IPS DF 6.9 (cell line): ENCODE measurements around the gene ABCB1.

Source experiments
- DNase-seq: peaks from one replicate; pipeline ENCODE4 v3.0.0-alpha.2; 2013; ENCODE audit warnings: low read depth, low spot score
- H3K27ac ChIP-seq: one replicate; pipeline ENCODE4 v1.5.1; 2013; ENCODE audit warnings: low read length, control low read depth
- H3K27me3 ChIP-seq: 2 replicates; pipeline ENCODE4 v1.6.1; 2013; ENCODE audit warnings: mild to moderate bottlenecking, low read length; ENCODE audit not compliant: control insufficient read depth, insufficient read depth
- H3K36me3 ChIP-seq: 2 replicates; pipeline ENCODE4 v1.6.1; 2013; ENCODE audit warnings: low read length; ENCODE audit not compliant: control insufficient read depth, insufficient read depth
- H3K4me1 ChIP-seq: 2 replicates; pipeline ENCODE4 v1.6.1; 2013; ENCODE audit warnings: low read length; ENCODE audit not compliant: control insufficient read depth, insufficient read depth
- H3K4me3 ChIP-seq: 2 replicates; pipeline ENCODE4 v1.5.1; 2013; ENCODE audit warnings: mild to moderate bottlenecking, low read length
- H3K9me3 ChIP-seq: 2 replicates; pipeline ENCODE4 v1.6.1; 2013; ENCODE audit warnings: low read length, inconsistent platforms; ENCODE audit not compliant: control insufficient read depth, insufficient read depth
- WGBS: extraction: QIAGEN DNeasy Blood & Tissue Kit; methylation state at CpG from one replicate; pipeline ENCODE4 v1.1.7; 2013; ENCODE audit warnings: mixed read lengths, missing lambda C conversion rate; ENCODE audit not compliant: insufficient read length, insufficient coverage; 5-methylcytosine and 5-hydroxymethylcytosine counted together

The ABCB1 gene

DNA sequence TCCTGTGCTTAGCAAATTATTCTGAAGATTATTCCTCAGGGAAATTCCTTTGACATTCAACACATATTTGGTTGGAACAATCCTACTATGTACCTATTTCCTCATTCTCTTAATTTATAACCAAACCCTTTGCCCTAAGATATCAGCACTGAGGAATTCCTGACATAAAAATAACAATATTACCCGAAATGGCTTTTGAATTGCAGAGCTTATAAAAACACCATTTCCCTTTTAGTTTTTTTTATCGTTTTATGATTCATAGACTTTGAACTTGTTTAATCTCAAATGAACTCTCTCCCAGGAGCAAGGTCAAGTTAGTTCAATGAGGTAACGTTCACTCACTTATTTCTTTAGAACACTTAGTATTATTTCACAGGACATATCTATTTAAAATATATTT, 7.7 kb upstream of the ABCB1 start:
- Histone ChIP-seq H3K27me3 (no peaks in the 10 kb centered on the region), H3K4me1 (no peaks in the 10 kb centered on the region), H3K4me3 (no peak overlapping the region), H3K36me3 (no peaks in the 10 kb centered on the region), H3K27ac (no peak overlapping the region), H3K9me3 (no peaks in the 10 kb centered on the region)
- no peak for DNase-seq
- no CpG with 5 or more reads among the region's 3 CpGs for WGBS

DNA sequence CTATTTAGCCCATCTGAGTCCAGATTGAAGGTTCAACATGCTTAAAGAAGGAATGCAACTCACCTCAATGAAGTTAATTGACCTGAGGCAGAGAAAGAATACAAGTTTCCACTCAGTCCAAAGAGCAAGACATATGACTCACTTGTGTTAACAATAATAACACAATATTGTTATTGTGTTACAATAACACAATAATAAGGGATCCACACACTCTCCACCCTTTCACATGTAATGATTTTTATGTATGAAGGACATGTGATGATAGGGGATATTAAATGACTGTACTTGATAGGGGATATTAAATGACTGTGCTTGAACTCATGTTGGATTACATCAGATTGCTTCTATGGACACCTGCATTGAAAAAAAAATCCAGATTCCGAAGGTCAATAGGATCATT, 3.6 kb upstream of the ABCB1 start:
- Histone ChIP-seq H3K9me3 (no peaks in the 10 kb centered on the region), H3K27me3 (peaks cover 11% of the 10 kb centered on the region; the same call in 1 of the 2 replicates), H3K4me3 (no peak overlapping the region), H3K27ac (no peak overlapping the region), H3K4me1 (no peaks in the 10 kb centered on the region), H3K36me3 (no peaks in the 10 kb centered on the region)
- DNase-seq: no peak
- no CpG with 5 or more reads among the region's 1 CpG for WGBS

DNA sequence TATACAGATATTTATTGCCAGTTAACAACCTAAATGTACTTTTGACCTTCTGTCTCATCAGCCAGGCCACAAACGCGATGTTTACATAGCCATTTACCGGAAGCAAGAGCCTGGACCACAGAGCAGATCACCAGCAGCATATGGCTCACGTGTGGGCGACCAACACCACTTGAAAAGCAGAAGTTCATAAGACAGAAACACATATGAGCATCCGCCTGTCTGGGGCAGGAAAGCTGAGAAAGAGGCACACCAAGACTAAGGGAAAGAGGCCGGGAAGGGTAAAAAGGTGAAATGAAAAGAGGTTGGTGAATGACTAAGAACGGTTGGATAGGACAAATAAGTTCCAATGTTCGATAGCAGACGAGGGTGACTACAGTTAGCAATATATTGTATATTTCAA, 1.3 kb downstream of the ABCB1 start:
- Histone ChIP-seq H3K27me3 (peaks cover 11% of the 10 kb centered on the region; the same call in 1 of the 2 replicates), H3K9me3 (no peaks in the 10 kb centered on the region), H3K27ac (no peak overlapping the region), H3K4me3 (no peak overlapping the region), H3K4me1 (no peaks in the 10 kb centered on the region), H3K36me3 (no peaks in the 10 kb centered on the region)
- no CpG with 5 or more reads among the region's 10 CpGs for WGBS
- no peak for DNase-seq

- no peaks in the 10 kb centered on the region for H3K36me3 ChIP-seq
- no peak overlapping the region for H3K4me3 ChIP-seq
- no peak overlapping the region for H3K27ac ChIP-seq
- WGBS: no CpG with 5 or more reads among the region's 4 CpGs
- no peaks in the 10 kb centered on the region for H3K4me1 ChIP-seq
- H3K27me3 ChIP-seq: peaks cover 11% of the 10 kb centered on the region; the same call in 1 of the 2 replicates
- no peaks in the 10 kb centered on the region for H3K9me3 ChIP-seq
- no peak for DNase-seq
Measured at GRCh38 chr7:87598234-87599009, 2.3 kb downstream of the ABCB1 start.

DNA sequence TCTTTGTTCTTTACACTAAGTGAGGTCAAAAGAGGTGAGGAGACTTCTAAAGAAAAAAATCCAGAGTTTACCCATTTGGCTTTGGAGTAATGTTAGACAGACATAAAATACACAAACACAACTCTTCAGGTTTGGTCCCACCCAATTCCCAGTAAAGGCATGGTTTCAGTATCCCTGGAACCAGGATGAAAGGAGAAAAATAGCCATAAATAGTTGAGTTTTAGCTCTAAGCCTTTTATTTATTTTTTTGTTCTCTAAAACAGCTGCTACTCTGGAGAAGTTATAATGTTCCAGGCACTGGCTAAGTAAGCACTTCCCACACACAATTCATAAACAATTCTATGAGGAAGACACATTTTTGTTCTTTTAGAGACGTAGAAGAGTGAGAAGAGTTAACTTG, 4.0 kb downstream of the ABCB1 start:
- no peaks in the 10 kb centered on the region for H3K9me3 ChIP-seq
- H3K27ac ChIP-seq: no peak overlapping the region
- peaks cover 11% of the 10 kb centered on the region; the same call in 1 of the 2 replicates for H3K27me3 ChIP-seq
- H3K4me3 ChIP-seq: no peak overlapping the region
- no peak for DNase-seq
- no peaks in the 10 kb centered on the region for H3K4me1 ChIP-seq
- H3K36me3 ChIP-seq: no peaks in the 10 kb centered on the region
- WGBS: no CpG with 5 or more reads among the region's 1 CpG

DNA sequence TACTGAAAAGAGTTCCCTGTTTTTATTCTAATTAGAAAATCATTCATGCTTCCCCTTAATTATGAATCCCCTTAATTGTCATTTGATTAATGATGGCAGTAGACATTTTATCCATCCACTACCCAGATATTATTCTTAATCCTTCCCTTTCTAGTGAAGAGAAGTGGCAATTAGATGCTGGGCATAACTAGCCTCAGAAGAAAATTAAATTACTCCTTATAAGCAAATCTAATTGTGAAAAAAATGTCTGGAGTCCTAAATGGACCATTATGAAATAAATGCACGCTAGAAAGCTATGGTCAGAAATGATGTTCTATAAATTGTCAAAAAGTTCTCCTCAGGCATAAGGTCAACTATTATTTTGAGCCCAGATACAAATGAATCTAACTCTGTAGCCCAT, 4.5 kb downstream of the ABCB1 start:
- no peaks in the 10 kb centered on the region for H3K36me3 ChIP-seq
- DNase-seq: no peak
- WGBS: no CpG with 5 or more reads among the region's 1 CpG
- H3K27me3 ChIP-seq: peaks cover 11% of the 10 kb centered on the region; the same call in 1 of the 2 replicates
- H3K4me1 ChIP-seq: no peaks in the 10 kb centered on the region
- no peaks in the 10 kb centered on the region for H3K9me3 ChIP-seq
- no peak overlapping the region for H3K27ac ChIP-seq
- H3K4me3 ChIP-seq: no peak overlapping the region

DNA sequence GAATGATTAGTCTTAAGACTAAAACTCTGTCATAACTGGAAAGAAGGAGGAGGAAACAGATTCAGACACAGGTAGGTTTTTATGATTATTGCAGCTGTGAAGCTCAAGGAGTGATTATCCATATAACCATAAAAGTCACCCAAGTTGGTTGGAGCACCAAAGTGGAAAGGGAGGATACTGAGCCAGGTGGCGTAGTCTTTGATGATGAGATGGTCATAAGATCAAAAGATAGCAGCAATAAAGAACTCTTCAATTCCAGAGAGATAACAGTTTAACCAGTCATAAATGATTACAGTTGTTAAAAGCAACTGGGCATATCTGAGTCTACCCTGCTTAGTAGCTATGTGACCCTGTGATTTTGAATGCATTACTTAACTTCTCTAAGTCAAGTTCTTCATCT, 8.4 kb downstream of the ABCB1 start:
- Histone ChIP-seq H3K27me3 (no peaks in the 10 kb centered on the region), H3K9me3 (no peaks in the 10 kb centered on the region), H3K4me1 (no peaks in the 10 kb centered on the region), H3K27ac (no peak overlapping the region), H3K4me3 (no peak overlapping the region), H3K36me3 (no peaks in the 10 kb centered on the region)
- no peak for DNase-seq
- no CpG with 5 or more reads among the region's 1 CpG for WGBS

GRCh38 chr7:87591211-87591610, 9.5 kb downstream of the ABCB1 start:
- no peaks in the 10 kb centered on the region for H3K27me3 ChIP-seq
- no peak overlapping the region for H3K27ac ChIP-seq
- WGBS: no CpG with 5 or more reads among the region's 5 CpGs
- no peaks in the 10 kb centered on the region for H3K9me3 ChIP-seq
- no peaks in the 10 kb centered on the region for H3K36me3 ChIP-seq
- no peak for DNase-seq
- H3K4me1 ChIP-seq: no peaks in the 10 kb centered on the region
- H3K4me3 ChIP-seq: no peak overlapping the region

- Histone ChIP-seq H3K27me3 (no peaks in the 10 kb centered on the region), H3K36me3 (no peaks in the 10 kb centered on the region), H3K4me1 (no peaks in the 10 kb centered on the region), H3K9me3 (no peaks in the 10 kb centered on the region), H3K4me3 (no peak overlapping the region), H3K27ac (no peak overlapping the region)
- no peak for DNase-seq
Measured at GRCh38 chr7:87590578-87590977, 10.1 kb downstream of the ABCB1 start.

GRCh38 chr7:87589631-87590030, 11.1 kb downstream of the ABCB1 start:
- H3K9me3 ChIP-seq: no peaks in the 10 kb centered on the region
- H3K27me3 ChIP-seq: no peaks in the 10 kb centered on the region
- no CpG with 5 or more reads among the region's 1 CpG for WGBS
- H3K27ac ChIP-seq: no peak overlapping the region
- no peak for DNase-seq
- H3K36me3 ChIP-seq: no peaks in the 10 kb centered on the region
- H3K4me3 ChIP-seq: no peak overlapping the region
- no peaks in the 10 kb centered on the region for H3K4me1 ChIP-seq

DNA sequence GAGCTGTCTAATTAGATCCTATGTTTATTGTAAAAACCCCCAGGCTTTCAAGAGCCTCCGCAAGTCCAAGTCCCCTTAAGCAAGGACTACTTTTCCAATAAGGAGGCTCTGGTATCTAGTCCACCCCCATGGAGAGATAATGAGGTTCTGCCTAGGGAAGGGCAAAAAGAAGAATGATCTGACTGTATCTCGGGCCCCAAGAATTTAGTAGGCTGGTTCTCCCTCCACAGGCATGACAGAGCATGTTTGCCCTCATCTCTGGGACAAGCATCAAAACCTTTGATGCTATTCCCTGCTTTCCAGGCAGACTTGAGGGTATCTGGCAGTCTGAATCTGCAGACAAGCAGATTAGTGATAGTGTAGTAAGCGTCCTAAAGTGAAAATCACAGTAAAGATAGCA, 19.0 kb downstream of the ABCB1 start:
- no CpG with 5 or more reads among the region's 3 CpGs for WGBS

More for the DNA sequence above, 19.0 kb downstream of the ABCB1 start:
- Histone ChIP-seq H3K36me3 (no peaks in the 10 kb centered on the region), H3K9me3 (no peaks in the 10 kb centered on the region), H3K27ac (no peak overlapping the region), H3K4me3 (no peak overlapping the region), H3K4me1 (no peaks in the 10 kb centered on the region), H3K27me3 (no peaks in the 10 kb centered on the region)
- DNase-seq: no peak
